ENCODE data around the gene TMTC2.

- TF ChIP-seq CTCF (IDR thresholded peaks at IDR 0.05) (no peak), POLR2A (IDR thresholded peaks at IDR 0.05) (no peak)
Observed at GRCh38 chr12:82898441-82898840, 211.7 kb downstream of the TMTC2 start.
